GM12878 (cell line): ENCODE data around the gene KIRREL3.

ENCODE experiments used
- CHD4 ChIP-seq: fragments of 200-600 bp; sonication (generic); IDR thresholded peaks from 2 replicates; pipeline ENCODE4 v1.6.1; 2016; ENCODE audit warnings: mild to moderate bottlenecking
- FOXM1 ChIP-seq: IDR thresholded peaks from 2 replicates; pipeline ENCODE4 v1.6.1; 2012; ENCODE audit warnings: low read depth, mild to moderate bottlenecking, inconsistent platforms, low read length, moderate library complexity
- HDGF ChIP-seq: fragments of 450-650 bp; IDR thresholded peaks from 2 replicates; pipeline ENCODE4 v1.6.1; 2016; ENCODE audit warnings: antibody characterized with exemption
- NR2F1 ChIP-seq: fragments of 450-650 bp; conservative IDR thresholded peaks from 2 replicates; pipeline ENCODE4 v1.6.1; 2017; ENCODE audit warnings: mild to moderate bottlenecking
- NRF1 ChIP-seq: conservative IDR thresholded peaks from 2 replicates; pipeline ENCODE4 v1.6.1; 2011; ENCODE audit warnings: mild to moderate bottlenecking, low read depth, low read length, improper control_type of control experiment
- POLR2A ChIP-seq: IDR thresholded peaks from 2 replicates; pipeline ENCODE4 v1.6.1; 2011; ENCODE audit warnings: low read depth, mild to moderate bottlenecking, low read length
- RELA ChIP-seq: fragments of 450-650 bp; IDR thresholded peaks from 2 replicates; pipeline ENCODE4 v1.8.0; 2014; ENCODE audit warnings: borderline replicate concordance; ENCODE audit not compliant: partially characterized antibody
- SMARCA5 ChIP-seq: fragments of 450-650 bp; IDR thresholded peaks from 2 replicates; pipeline ENCODE4 v1.6.1; 2017; ENCODE audit warnings: mild to moderate bottlenecking
- SREBF2 ChIP-seq: IDR thresholded peaks from 2 replicates; pipeline ENCODE4 v1.6.1; 2012; ENCODE audit warnings: mild to moderate bottlenecking, low read length
- TF ChIP-seq, protein P1 (sequence below): IDR thresholded peaks from 2 replicates; pipeline ENCODE4 v1.6.1; 2011; ENCODE audit warnings: borderline replicate concordance, low read depth, mild to moderate bottlenecking, moderate library complexity, low read length; ENCODE audit not compliant: insufficient read depth, poor library complexity, severe bottlenecking
- TF ChIP-seq, protein P2 (sequence below), 3 experiments: IDR thresholded peaks in 2 of 3; conservative IDR thresholded peaks in 1 of 3; 2 replicates each; pipeline ENCODE4 v1.5.1; 2011; ENCODE audit warnings: low read depth in 3 of 3, low read length in 3 of 3, mild to moderate bottlenecking in 3 of 3, control low read depth in 2 of 3, moderate library complexity in 2 of 3, inconsistent platforms in 1 of 3, mixed read lengths in 1 of 3; ENCODE audit not compliant: control insufficient read depth in 2 of 3, insufficient read depth in 1 of 3; ENCODE audit errors: extremely low read depth in 1 of 3
- TF ChIP-seq, protein P3 (sequence below): IDR thresholded peaks from 2 replicates; pipeline ENCODE4 v1.6.1; 2011; ENCODE audit warnings: low read depth, mild to moderate bottlenecking, low read length, moderate library complexity, borderline replicate concordance; ENCODE audit errors: extremely low read depth
- TF ChIP-seq, protein P4 (sequence below): IDR thresholded peaks from 2 replicates; pipeline ENCODE4 v1.6.1; 2012; ENCODE audit warnings: low read depth, low read length, improper control_type of control experiment
- TF ChIP-seq, protein P5 (sequence below): fragments of 450-650 bp; formaldehyde crosslinking; IDR thresholded peaks from 2 replicates; pipeline ENCODE4 v1.5.0; 2022; ENCODE audit warnings: mild to moderate bottlenecking, missing genetic modification characterization

DNA sequence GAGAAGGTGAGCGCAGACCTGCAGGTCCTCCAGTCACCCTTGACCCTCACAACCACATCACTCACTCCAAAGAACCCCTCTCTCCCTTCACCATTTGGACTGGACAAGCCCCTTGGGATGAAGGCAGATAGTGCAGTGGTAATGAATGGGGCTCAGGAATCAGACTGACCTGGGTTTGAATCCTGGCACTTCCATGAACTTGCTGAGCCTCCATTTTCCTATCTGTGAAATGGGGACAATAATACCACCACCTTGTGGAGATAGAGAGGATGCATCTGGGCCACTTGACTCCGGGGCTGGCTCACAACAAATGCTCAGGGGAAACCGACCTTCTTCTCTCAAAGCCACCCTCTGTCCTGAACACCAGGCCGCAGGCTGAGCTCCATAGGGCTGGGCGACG, 467.0 kb downstream of the KIRREL3 start:
- no peak for TF ChIP-seq POLR2A
- no peak for TF ChIP-seq HDGF
- TF ChIP-seq RELA, result no peak
- TF ChIP-seq, protein P1, sequence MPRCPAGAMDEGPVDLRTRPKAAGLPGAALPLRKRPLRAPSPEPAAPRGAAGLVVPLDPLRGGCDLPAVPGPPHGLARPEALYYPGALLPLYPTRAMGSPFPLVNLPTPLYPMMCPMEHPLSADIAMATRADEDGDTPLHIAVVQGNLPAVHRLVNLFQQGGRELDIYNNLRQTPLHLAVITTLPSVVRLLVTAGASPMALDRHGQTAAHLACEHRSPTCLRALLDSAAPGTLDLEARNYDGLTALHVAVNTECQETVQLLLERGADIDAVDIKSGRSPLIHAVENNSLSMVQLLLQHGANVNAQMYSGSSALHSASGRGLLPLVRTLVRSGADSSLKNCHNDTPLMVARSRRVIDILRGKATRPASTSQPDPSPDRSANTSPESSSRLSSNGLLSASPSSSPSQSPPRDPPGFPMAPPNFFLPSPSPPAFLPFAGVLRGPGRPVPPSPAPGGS, result no peak
- no peak for TF ChIP-seq NRF1
- no peak for TF ChIP-seq NR2F1
- TF ChIP-seq SMARCA5, result no peak
- TF ChIP-seq SREBF2, result no peak
- TF ChIP-seq, protein P2, sequence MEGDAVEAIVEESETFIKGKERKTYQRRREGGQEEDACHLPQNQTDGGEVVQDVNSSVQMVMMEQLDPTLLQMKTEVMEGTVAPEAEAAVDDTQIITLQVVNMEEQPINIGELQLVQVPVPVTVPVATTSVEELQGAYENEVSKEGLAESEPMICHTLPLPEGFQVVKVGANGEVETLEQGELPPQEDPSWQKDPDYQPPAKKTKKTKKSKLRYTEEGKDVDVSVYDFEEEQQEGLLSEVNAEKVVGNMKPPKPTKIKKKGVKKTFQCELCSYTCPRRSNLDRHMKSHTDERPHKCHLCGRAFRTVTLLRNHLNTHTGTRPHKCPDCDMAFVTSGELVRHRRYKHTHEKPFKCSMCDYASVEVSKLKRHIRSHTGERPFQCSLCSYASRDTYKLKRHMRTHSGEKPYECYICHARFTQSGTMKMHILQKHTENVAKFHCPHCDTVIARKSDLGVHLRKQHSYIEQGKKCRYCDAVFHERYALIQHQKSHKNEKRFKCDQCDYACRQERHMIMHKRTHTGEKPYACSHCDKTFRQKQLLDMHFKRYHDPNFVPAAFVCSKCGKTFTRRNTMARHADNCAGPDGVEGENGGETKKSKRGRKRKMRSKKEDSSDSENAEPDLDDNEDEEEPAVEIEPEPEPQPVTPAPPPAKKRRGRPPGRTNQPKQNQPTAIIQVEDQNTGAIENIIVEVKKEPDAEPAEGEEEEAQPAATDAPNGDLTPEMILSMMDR (IDR thresholded peaks at IDR 0.05 in 2 of 3, conservative IDR thresholded peaks at IDR 0.05 in 1 of 3; ENCODE audit: control insufficient read depth in 2 of 3, extremely low read depth in 1 of 3, insufficient read depth in 1 of 3, low read depth in 3 of 3, low read length in 3 of 3), result no peak
- TF ChIP-seq, protein P3, sequence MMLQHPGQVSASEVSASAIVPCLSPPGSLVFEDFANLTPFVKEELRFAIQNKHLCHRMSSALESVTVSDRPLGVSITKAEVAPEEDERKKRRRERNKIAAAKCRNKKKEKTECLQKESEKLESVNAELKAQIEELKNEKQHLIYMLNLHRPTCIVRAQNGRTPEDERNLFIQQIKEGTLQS, result no peak
- TF ChIP-seq, protein P4, sequence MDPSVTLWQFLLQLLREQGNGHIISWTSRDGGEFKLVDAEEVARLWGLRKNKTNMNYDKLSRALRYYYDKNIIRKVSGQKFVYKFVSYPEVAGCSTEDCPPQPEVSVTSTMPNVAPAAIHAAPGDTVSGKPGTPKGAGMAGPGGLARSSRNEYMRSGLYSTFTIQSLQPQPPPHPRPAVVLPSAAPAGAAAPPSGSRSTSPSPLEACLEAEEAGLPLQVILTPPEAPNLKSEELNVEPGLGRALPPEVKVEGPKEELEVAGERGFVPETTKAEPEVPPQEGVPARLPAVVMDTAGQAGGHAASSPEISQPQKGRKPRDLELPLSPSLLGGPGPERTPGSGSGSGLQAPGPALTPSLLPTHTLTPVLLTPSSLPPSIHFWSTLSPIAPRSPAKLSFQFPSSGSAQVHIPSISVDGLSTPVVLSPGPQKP, result no peak
- TF ChIP-seq, protein P5, sequence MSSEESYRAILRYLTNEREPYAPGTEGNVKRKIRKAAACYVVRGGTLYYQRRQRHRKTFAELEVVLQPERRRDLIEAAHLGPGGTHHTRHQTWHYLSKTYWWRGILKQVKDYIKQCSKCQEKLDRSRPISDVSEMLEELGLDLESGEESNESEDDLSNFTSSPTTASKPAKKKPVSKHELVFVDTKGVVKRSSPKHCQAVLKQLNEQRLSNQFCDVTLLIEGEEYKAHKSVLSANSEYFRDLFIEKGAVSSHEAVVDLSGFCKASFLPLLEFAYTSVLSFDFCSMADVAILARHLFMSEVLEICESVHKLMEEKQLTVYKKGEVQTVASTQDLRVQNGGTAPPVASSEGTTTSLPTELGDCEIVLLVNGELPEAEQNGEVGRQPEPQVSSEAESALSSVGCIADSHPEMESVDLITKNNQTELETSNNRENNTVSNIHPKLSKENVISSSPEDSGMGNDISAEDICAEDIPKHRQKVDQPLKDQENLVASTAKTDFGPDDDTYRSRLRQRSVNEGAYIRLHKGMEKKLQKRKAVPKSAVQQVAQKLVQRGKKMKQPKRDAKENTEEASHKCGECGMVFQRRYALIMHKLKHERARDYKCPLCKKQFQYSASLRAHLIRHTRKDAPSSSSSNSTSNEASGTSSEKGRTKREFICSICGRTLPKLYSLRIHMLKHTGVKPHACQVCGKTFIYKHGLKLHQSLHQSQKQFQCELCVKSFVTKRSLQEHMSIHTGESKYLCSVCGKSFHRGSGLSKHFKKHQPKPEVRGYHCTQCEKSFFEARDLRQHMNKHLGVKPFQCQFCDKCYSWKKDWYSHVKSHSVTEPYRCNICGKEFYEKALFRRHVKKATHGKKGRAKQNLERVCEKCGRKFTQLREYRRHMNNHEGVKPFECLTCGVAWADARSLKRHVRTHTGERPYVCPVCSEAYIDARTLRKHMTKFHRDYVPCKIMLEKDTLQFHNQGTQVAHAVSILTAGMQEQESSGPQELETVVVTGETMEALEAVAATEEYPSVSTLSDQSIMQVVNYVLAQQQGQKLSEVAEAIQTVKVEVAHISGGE (CRISPR knock-in tag), result no peak
- no peak for TF ChIP-seq CHD4
- TF ChIP-seq FOXM1, result no peak
